NCI-H1048 (cell line): ENCODE measurements around the gene WNT7A.
"Not testable (repeated sequence)": the region's sequence is repeated elsewhere in the genome, so short reads cannot be mapped to it uniquely, and the experiment has no call there.

ENCODE experiments used
- DNase-seq: peaks from one replicate; lab custom pipeline; 2025; lab: John Stamatoyannopoulos, UW

WNT7A gene

DNA sequence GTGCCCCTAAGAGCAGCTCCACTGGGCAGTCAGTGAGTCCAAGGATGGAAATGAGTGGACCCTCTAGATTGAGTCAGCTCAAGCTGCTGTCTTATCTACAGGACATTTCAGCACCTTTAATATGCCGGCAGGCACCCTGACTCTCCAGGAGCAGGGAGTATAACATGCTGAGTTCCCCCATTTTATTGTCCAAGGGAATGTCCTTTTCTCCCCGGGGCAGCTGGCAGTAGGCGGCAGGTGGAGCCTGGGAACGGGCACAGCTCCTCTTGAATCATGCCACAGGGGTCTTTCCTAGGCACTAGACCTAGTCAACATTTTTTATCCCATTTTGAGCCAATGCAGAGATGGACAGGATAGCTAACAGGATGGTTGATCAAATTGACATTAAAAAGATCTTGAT is 14.8 kb downstream of the WNT7A start:
- DNase-seq = no peak

DNA sequence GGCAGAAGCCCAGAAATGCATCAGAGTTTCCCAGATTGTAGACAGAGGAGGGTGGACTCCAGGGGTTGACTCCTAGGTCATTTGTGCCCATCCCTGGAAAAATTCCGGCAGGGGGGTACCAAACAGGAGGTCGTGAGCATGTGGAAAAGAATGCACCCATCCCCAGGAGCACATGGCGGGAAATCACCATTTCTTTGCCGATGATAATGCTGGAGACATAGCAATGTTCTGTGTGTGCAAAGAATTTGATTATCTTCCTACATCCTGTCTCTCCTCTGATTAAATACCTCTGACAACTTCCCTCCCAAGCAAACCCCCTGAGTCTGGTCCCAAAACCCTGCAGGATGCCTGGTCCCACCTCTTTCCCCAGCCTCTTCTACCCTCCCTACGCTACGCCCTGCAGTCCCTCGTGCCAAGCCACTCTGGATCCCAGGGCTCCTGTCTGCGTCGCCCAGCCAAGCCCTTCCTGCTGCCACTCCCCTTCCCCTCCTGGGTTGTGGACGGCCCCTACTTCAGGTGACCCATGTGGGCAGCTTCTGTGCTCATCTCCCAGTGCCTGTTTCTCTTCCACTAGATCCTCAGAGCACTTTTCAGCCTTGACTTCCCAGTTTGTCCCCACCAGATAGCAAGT is 15.8 kb downstream of the WNT7A start:
- DNase-seq = no peak

DNA sequence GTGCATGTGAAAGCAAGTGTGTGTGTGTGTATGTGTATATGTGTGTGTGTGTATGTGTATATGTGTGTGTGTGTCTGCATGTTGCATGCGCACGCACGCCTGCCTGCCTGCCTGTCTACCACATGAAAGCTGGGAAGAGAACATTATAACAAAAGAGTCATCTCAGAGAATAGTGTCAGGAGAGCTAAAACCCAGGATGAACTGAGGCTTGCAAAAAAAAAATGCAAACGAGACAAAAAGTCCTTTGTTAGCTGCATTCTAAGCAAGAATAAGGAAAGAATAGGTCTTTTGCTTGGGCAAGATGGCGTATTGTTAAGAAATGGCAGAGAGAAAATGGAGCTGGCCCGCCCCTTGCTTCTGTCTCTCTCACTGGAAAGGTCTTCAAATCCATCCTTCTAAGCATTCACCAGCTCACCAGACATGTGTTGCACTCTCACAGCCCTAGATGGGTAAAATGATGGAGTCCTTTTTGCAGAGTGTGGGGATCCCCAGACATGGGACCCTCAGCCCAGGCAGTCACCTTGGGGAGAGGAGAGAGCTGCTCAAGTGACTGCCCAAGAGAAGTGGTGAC is 16.4 kb downstream of the WNT7A start:
- no peak for DNase-seq

DNA sequence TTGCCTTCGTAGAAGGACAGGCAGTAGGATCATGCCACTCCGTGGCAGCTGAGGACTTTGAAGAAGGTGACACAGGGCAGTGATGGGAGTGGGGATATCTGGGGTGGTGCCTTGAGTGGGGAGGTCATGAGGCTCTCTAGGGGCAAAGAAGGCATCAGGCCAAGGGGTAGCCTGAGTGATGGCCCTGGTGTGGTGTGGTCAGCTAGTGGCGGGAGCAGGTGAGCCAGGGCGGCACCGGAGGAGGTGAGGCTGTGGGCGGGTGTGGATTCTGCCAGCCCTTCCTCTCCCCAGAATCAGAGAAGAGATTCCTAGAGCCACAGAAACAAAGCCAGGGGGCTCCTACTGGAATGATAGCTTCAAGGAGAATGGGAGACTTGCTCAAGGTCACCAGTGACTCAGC is 18.4 kb downstream of the WNT7A start:
- DNase-seq = no peak

DNA sequence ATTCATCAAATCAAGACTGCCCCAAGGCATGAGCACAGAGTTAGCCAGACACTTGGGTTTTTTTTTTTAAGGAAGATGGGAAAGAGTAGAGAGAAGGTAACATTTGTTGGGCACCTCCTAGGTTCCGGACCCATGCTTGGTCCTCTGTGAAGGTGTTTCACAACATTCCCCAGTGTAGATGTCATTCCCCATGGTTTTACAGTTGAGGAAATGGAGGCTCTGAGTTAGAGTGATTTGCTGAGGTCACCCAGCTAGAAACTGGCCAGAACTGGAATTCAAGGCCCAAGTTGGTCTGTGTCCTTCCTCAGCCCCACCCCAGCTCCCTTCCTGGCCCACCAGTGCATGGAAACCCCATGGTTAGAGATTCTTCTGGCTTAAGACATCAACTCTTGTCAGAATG is 19.9 kb downstream of the WNT7A start:
- no peak for DNase-seq

DNA sequence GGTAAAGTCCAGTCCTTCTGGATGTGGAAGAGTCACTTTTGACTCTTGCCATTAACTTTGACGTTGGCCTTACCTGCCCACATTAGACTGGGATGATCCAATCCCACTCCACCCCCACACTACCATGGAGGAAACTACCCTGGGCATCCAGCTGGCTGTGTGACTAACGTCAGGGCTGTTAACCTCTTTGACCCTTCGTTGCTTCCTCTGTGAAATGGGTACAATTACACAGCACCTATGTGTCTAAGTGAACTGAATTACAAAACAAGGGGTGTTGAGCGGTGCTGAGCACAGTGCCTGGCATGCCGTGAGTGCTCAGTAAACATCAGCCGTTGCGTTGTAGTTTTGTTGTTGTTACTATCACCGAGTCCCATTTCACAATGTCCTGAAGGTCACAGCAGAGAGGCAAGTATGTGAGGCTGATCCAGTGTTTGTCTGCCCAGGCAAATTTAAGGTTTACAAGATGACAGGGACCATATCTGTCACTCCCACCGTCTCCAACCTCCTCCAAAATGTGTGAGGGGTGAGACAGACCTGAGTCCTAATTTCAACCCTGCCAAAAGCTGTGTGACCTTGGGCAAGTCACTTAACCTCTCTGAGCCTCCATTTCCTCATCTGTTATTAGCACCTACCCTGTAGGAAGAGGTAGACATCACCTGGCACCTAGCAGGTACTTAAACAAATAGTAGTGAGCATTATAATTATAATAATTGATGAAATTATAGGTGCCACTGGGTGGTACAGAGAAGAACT is 20.9 kb downstream of the WNT7A start:
- no peak for DNase-seq

DNA sequence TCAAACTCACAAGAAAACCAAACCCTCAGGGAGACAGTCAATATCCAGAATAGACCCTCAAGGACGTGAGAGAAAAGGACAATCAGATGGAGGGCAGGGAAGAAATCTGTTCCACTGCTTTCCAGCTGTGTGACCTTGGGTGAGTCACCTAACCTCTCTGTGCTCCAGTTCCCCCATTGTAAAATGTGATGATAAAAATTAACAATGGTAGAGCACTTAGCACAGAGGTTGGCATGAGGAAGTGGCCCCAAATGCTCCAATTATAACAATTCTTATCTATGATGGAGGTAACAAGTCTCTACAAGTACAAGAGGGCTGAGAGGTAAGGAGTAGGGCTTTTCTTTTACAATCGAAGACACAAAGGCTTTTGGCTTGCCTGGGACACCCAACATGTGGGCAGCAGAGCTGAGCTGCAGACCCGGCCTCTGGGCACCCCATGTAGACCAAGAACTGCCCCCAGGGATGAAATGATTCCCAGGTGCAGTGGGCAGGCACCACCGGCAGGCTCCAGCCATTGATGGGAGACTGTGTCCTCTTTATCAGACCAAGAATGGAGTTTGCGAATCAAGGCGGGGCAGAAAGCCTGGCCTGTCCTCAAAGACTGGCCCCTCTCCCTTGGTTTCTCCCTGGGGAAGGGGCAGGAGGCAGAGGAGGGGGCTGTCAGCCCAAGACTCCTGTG is 22.0 kb downstream of the WNT7A start:
- no peak for DNase-seq

DNA sequence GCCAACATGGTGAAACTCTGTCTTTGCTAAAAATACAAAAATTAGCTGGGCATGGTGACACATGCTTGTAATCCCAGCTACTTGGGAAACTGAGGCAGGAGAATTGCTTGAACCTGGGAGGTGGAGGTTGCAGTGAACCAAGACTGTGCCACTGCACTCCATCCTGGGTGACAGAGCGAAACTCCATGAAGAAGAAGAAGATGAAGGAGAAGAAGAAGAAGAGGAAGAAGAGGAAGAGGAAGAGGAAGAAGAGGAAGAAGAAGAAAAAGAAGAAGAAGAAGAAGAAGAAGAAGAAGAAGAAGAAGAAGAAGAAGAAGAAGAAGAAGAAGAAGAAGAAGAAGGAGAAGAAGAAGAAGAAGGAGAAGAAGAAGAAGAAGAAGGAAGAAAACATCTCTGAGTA is 23.2 kb downstream of the WNT7A start:
- DNase-seq = not testable (repeated sequence)

DNA sequence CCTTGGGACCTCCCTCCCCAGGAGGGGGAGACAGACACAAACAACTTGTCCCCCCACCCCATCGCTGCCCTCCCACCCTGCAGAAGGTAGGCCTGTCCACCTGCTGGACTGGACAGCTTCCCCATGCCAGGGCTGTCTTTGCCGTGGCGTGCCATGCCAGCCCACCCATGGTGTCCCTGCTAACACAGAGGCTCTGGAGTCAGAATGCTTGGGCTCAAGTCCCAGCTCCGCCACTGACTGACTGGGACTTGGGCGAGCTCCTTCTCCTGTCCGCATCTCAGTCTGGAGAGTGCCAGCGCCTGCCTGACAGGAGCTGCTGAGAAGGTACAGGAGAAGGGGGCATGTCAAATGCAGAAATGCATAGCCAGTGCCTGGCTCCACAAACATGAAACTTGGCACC is 23.9 kb downstream of the WNT7A start:
- no peak for DNase-seq

DNA sequence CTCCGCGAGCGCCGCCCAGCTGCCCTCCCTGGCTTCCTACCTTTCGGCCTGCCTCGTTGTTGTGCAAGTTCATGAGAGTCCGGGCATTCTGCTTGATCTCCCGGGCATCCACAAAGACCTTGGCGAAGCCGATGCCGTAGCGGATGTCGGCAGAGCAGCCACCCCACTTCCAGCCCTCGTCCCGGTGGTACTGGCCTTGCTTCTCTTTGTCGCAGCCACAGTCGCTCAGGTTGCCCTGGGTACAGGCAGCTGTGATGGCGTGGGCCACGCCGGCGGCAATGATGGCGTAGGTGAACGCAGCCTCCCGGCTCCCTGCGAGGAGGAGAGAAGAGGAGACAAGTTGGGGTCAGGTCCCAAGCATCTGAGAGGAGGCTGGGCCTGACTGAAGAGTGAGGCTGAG is 25.4 kb downstream of the WNT7A start:
- no peak for DNase-seq

DNA sequence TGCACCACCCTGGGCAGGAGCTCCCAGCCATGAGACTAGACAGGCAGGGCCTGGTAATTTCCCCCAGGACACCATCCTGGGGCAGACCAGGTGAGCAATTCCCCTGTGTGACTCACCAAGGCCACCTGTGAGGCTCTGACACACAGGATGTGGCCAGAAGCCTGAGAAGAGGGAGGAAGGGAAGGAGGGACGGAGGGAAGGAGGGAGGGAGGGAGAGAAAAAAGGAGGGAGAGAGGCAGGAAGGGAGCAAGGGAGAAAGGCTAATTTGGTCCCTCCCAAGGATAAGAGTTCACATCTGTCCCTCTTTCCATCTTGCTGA is 25.9 kb downstream of the WNT7A start:
- no peak for DNase-seq

DNA sequence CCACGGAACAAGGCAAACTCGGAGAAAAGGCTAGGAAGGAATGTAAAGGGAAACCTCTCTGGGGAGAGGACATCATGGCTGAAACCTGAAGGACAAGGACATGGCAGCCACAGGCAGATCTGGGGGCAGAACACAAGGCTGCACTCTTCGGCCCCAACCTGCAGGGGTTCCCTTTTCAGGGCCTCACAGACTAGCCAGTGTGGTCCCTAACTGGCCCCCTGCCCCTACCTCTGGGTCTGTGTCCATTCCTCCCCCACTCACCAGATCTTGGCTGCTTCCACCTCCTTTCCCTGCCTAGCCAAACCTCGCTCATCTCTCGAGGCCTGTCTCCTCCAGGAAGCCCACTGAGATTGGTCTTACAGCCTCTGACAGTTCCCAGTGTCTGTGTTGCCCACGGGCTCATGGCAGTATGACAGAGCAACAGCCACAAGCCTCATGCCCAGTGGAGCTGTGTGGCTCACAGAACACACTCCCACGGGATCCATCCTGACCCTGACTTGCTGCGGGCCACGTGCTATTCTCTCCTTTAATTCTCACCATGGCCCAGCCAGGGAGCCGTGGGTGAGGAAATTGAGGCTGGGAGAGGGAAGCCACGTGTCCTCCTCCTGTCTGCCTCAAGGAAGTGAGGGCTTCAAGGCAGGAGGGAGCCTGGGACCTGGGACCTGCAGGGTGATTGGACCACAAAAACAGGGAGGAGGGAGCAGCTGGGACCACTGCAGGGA is 26.5 kb downstream of the WNT7A start:
- DNase-seq = no peak

DNA sequence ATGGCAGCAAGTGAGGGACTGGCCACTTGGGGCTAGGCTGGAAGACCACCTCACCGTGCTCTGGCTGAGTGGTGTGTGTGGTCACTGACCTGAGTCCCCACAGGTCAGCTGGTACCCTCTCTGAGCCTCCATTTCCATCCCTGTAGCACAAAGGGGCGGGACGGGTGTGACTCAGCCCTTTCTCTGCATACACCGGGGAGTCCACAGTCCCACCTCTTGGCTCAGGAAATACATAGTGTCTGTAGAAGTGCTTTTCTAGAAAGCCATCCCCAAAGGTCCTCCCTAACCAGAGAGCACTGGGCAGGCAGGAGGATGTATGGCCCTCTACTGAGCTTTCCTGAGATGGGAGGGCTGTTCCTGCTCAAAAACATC is 27.2 kb downstream of the WNT7A start:
- DNase-seq = no peak

DNA sequence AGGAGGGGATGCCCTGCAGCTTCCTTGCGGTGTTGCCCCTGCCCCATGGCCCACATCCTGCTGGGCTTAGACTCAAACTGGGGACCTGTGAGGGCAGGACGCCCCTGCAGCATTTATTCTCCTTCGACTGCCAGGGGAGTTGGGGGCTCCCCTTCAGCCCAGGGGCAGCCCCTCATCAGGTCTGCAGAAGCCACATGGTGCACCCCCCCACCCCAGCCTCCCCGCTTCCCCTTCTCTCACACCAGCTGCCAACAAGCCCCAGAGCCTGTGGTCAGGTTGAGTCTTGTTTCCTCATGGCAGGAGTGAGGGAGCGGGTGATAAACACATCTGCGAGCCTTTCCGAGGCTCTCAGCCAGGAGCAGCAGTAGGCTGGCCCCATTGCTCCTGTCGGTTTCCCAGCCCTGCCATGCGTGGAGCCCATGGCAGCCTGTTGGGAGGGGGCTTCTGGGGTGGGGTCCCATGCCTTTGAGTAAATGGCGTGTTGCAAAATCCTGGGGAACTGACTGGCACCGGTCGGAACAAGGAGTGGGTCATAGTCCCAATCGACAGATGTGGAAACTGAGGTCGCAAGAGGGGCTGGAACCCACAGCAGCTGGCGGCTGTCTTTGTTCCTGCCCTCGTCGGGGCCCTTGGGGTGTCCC is 27.8 kb downstream of the WNT7A start:
- no peak for DNase-seq

DNA sequence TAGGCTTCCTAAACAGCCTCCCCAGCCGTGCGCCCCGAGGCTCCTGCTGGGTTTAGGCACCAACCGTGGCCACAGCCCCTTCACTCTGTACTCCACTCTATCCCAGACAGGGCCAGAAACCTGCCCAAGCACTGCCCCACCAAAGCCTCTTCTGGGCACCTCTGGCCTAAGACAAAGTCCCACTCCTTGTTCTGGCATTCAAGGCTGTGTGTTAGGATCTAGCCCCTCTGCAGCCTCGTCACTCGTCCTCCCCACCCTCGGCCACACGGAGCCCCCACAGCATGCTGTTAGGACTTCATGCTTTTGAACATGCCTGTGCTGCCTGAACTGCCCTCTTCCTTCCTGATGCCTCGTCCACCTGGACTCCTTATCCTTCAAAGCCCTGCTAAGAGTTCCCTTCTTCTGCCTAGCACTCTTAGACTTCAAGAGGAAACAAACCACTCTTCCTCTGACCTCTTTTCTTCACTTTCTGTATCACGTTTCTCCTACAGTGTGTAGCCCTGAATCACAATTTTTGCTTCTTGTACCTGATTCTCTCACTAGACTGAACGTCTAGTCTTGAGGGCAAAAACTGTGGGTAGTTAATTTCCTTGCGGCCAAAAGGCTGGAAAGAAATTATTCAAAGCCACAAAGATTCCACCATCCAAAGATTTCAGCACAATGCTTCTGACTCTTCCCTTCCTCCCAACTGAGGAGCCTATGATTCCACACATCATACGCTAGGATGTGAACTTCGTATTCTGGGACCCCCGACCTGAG is 28.6 kb downstream of the WNT7A start:
- DNase-seq = no peak

DNA sequence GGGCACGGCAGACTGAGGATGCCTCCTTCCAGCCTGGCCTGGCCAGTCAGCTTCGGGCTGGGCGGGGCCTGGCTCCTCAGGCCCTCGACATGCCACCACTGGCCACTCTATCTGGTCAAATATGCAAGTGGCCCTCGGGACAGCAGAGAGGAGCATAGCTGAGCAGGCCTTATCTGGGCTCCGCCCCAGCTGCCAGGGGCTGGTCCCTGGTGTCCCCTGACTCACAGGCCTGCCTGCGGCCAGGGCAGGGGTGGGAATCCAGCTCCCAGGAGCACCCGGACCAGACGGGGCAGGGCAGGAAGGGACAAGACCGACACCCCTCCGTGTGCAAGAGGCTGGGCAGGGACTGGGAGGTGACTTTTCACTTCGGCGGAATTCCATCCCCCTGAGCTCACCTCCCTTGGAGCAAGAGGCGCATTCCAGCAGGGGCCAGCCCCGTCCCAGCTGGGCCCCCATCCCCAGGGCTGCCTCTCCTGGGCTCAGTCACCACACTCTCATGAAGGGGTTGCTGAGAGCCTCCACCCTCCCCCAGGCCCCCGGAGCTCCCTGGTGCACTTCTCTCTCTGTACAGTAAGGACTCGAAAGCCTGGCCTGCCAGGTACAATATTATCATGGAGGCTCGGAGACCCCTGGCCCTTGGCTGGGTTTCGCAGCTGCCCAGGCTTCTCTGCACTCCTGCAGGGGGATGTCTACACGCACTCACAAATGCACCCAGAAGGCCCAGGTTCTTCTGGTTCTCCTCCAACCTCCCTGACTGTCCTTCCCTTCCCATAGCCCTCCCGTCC is 29.5 kb downstream of the WNT7A start:
- DNase-seq = no peak

DNA sequence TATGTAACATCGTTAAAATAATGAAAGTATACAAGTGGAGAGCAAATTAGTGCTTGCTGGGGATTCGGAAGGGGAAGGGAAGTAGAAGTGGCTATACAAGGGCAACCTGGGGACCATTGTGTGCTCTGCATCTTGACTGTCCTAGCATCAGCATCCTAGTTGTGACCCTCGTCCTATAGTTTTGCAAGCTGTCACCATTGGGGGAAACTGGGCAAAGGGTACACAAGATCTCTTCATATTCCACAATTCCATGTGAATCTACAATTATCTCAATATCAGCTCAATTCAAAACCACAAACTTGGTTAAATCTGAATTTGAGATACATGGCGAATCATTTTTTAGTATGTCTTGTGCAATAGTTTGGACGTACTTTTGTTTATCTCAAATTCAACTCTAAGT is 30.9 kb downstream of the WNT7A start:
- DNase-seq = no peak

DNA sequence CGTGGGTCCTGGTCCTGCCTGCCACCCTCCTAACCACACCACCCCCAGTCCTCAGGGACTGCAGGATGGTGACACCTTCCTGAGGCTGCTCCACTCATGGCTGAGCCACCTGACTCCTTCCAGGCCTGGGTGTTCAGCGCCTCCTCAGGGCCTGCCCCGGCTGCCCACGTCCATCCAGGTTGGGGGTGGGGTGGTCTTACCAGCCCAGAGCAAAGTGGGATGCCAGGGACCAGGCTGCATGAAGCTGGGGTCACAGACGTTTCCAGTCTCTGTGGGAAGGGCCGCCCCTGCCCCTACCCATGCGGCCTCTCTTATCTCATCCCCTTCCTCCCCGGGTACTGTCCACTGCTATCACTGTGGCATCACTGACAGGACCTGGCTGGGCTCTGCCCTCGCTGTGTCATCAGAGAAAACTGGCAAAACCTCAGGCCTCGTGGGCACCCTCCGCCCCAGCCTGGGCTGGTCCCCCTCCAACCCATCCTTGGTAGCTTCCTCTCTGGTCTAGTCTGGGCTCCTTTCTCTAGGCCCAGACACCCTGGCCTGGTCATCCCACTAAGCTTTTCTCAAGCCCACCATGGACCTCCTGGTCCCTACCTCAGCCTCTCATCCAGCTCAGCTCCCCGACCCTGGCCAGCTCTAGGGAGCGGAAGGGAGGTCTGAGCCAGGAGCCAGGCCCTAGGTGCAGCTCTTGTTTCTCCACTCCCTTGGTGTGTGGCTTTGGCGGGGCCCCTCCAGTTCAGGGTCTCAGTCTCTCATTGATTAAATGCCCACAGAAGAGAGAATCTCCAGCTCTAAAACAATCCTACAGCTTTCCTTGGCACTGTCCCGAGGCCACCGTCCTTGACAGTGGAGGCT is 32.9 kb downstream of the WNT7A start:
- DNase-seq = no peak

DNA sequence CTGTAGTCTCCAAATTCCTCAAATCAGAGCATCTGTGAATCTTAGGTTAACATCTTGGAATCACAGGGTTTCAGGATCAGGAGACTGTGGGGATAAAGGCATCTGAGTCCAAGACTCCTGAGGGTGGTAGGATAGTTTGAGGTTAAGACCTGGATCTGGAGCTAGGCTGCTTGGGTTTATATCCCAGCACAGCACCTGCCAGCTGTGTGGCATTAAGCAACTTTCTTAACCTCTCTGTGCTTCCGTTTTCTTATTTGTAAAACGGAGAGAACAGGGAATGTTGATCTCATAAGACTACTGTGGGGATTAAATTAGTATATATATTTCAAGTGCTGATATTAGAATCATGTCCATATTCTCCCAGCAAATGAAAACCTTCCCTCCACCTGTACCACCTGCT is 33.6 kb downstream of the WNT7A start:
- DNase-seq = no peak

DNA sequence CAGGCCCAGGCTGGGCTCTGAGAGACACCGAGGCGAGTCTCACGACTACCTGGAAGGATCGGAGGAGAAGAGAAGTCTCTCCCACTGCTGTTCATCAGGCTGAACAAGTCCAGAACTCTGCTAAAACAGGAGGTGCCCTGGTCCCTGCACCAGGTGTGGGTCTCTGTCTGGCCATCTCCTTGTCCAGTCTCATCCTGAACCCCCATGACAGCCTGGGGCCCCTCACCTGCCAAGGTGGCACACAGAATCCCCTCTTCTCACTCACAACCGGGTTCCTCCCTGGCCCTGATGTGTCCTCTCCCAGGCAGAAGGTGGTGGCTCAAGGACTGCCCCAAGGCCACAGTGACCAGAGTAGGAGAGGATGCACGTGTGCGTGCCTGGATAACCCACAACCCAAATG is 34.1 kb downstream of the WNT7A start:
- DNase-seq = no peak
